ENCODE measurements around the gene ENOX2.

ENOX2 gene

GRCh38 chrX:130916636-130917422 is 13.8 kb upstream of the ENOX2 start:
- peak; percentile 51 for DNase-seq (ENCODE audit: low read depth)
- TF ChIP-seq CTCF (IDR thresholded peaks at IDR 0.05; ENCODE audit: insufficient read depth, low read depth, low read length, missing control alignments), result peak; percentile 70
- H3K4me3 ChIP-seq (ENCODE audit: low read length), result no peak overlapping the region

GRCh38 chrX:130915302-130915701 is 12.3 kb upstream of the ENOX2 start:
- H3K4me3 ChIP-seq (ENCODE audit: low read length), result no peak overlapping the region
- TF ChIP-seq CTCF (IDR thresholded peaks at IDR 0.05; ENCODE audit: insufficient read depth, low read depth, low read length, missing control alignments), result no peak
- DNase-seq (ENCODE audit: low read depth), result peak; percentile 25

GRCh38 chrX:130909469-130910136 is 6.6 kb upstream of the ENOX2 start:
- H3K4me3 ChIP-seq (ENCODE audit: low read length), result no peak overlapping the region
- TF ChIP-seq CTCF (IDR thresholded peaks at IDR 0.05; ENCODE audit: insufficient read depth, low read depth, low read length, missing control alignments), result no peak
- DNase-seq (ENCODE audit: low read depth), result no peak

- no peak for TF ChIP-seq CTCF (IDR thresholded peaks at IDR 0.05; ENCODE audit: insufficient read depth, low read depth, low read length, missing control alignments)
- no peak overlapping the region for H3K4me3 ChIP-seq (ENCODE audit: low read length)
- DNase-seq (ENCODE audit: low read depth), result no peak
Measured at GRCh38 chrX:130906776-130907175, 3.8 kb upstream of the ENOX2 start.

- peak overlapping the region; percentile 69 for H3K4me3 ChIP-seq (ENCODE audit: low read length)
- no peak for DNase-seq (ENCODE audit: low read depth)
- no peak for TF ChIP-seq CTCF (IDR thresholded peaks at IDR 0.05; ENCODE audit: insufficient read depth, low read depth, low read length, missing control alignments)
Measured at GRCh38 chrX:130902446-130902782, 595 bp downstream of the ENOX2 start.

- no peak for TF ChIP-seq CTCF (IDR thresholded peaks at IDR 0.05; ENCODE audit: insufficient read depth, low read depth, low read length, missing control alignments)
- DNase-seq (ENCODE audit: low read depth), result no peak
- H3K4me3 ChIP-seq (ENCODE audit: low read length), result no peak overlapping the region
Measured at GRCh38 chrX:130896802-130897501, 6.1 kb downstream of the ENOX2 start.
